ENCODE measurements around the gene CEP112. TPM values are rescaled to one million over a fixed set of nuclear protein-coding genes. Genes with fewer than 3 reads are reported as not detected.

The CEP112 gene
- total and polyA plus RNA-seq, 2 of the 13 experiments (the other 11 are each of a cell fraction or from before 2014, with no cell fraction given) = 1.2 to 3.4 TPM

DNA sequence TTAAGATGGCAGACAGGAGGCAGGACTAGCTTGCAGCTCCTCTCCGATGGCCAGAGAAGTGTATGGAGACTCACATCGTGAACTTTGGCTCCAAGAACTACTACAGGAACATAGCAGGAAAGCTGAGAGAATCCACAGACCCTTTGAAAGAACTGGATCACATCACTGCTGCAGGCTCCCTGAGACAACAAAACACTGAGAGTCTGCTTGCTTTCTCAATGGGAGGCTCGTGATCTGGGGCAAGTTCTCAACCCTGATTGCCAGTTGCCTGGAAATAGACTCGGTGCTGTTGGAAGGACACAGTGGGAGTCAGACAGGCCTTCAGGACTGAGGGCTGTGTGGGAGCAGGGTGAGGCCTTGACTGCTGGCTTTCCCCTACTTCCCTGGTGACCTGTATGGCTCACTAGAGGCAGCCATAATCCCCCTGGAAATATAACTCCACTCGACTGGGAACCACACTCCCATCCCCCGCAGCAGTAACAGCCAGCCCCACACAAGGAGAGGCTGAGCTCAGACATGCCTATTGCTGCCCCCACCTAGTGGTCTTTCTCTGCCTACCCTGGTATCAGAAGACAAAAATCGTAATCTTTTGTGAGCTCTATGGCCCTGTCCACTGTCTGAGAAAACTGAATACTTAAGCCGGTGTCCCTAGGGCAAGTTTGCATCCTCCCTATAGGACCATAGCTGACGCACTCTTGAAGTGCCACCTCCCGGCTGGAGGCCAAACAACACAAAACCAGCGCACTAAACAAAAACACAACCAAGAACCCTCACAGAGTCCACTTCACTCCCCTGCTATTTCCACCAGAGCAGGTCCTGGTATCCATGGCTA lies 238.4 kb downstream of the CEP112 start (continued):
- TF ChIP-seq, protein P1, sequence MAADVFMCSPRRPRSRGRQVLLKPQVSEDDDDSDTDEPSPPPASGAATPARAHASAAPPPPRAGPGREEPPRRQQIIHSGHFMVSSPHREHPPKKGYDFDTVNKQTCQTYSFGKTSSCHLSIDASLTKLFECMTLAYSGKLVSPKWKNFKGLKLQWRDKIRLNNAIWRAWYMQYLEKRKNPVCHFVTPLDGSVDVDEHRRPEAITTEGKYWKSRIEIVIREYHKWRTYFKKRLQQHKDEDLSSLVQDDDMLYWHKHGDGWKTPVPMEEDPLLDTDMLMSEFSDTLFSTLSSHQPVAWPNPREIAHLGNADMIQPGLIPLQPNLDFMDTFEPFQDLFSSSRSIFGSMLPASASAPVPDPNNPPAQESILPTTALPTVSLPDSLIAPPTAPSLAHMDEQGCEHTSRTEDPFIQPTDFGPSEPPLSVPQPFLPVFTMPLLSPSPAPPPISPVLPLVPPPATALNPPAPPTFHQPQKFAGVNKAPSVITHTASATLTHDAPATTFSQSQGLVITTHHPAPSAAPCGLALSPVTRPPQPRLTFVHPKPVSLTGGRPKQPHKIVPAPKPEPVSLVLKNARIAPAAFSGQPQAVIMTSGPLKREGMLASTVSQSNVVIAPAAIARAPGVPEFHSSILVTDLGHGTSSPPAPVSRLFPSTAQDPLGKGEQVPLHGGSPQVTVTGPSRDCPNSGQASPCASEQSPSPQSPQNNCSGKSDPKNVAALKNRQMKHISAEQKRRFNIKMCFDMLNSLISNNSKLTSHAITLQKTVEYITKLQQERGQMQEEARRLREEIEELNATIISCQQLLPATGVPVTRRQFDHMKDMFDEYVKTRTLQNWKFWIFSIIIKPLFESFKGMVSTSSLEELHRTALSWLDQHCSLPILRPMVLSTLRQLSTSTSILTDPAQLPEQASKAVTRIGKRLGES (CRISPR knock-in tag; IDR thresholded peaks at IDR 0.05; ENCODE audit: borderline replicate concordance) = no peak
- 0 out of 2 replicates have a peak, but pooled peaks have one; percentile 39 for TF ChIP-seq SMYD3 (CRISPR knock-in tag; IDR thresholded peaks at IDR 0.05)
- TF ChIP-seq RBAK (CRISPR knock-in tag; IDR thresholded peaks at IDR 0.05) = no peak
- no peak for TF ChIP-seq TGIF2 (CRISPR knock-in tag; IDR thresholded peaks at IDR 0.05)
- TF ChIP-seq ZNF724P (CRISPR knock-in tag; IDR thresholded peaks at IDR 0.05; ENCODE audit: borderline replicate concordance) = no peak
- TF ChIP-seq NR2F6 (IDR thresholded peaks at IDR 0.05) = no peak
- TF ChIP-seq NR2F6 (CRISPR knock-in tag; IDR thresholded peaks at IDR 0.05) = no peak
- no peak for TF ChIP-seq ZSCAN25 (CRISPR knock-in tag; IDR thresholded peaks at IDR 0.05)
- TF ChIP-seq, protein P2, sequence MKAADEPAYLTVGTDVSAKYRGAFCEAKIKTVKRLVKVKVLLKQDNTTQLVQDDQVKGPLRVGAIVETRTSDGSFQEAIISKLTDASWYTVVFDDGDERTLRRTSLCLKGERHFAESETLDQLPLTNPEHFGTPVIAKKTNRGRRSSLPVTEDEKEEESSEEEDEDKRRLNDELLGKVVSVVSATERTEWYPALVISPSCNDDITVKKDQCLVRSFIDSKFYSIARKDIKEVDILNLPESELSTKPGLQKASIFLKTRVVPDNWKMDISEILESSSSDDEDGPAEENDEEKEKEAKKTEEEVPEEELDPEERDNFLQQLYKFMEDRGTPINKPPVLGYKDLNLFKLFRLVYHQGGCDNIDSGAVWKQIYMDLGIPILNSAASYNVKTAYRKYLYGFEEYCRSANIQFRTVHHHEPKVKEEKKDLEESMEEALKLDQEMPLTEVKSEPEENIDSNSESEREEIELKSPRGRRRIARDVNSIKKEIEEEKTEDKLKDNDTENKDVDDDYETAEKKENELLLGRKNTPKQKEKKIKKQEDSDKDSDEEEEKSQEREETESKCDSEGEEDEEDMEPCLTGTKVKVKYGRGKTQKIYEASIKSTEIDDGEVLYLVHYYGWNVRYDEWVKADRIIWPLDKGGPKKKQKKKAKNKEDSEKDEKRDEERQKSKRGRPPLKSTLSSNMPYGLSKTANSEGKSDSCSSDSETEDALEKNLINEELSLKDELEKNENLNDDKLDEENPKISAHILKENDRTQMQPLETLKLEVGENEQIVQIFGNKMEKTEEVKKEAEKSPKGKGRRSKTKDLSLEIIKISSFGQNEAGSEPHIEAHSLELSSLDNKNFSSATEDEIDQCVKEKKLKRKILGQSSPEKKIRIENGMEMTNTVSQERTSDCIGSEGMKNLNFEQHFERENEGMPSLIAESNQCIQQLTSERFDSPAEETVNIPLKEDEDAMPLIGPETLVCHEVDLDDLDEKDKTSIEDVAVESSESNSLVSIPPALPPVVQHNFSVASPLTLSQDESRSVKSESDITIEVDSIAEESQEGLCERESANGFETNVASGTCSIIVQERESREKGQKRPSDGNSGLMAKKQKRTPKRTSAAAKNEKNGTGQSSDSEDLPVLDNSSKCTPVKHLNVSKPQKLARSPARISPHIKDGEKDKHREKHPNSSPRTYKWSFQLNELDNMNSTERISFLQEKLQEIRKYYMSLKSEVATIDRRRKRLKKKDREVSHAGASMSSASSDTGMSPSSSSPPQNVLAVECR (CRISPR knock-in tag; IDR thresholded peaks at IDR 0.05; ENCODE audit: borderline replicate concordance) = peak; percentile 27; the same call in 1 of the 2 replicates
- TF ChIP-seq, protein P3, sequence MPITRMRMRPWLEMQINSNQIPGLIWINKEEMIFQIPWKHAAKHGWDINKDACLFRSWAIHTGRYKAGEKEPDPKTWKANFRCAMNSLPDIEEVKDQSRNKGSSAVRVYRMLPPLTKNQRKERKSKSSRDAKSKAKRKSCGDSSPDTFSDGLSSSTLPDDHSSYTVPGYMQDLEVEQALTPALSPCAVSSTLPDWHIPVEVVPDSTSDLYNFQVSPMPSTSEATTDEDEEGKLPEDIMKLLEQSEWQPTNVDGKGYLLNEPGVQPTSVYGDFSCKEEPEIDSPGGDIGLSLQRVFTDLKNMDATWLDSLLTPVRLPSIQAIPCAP (CRISPR knock-in tag; IDR thresholded peaks at IDR 0.05; ENCODE audit: low read depth) = no peak
- TF ChIP-seq SALL1 (CRISPR knock-in tag; IDR thresholded peaks at IDR 0.05) = peak; percentile 22; the same call in 1 of the 2 replicates
- TF ChIP-seq, protein P4, sequence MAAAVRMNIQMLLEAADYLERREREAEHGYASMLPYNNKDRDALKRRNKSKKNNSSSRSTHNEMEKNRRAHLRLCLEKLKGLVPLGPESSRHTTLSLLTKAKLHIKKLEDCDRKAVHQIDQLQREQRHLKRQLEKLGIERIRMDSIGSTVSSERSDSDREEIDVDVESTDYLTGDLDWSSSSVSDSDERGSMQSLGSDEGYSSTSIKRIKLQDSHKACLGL (CRISPR knock-in tag; IDR thresholded peaks at IDR 0.05) = no peak
- TF ChIP-seq ZNF878 (CRISPR knock-in tag; IDR thresholded peaks at IDR 0.05) = no peak
- TF ChIP-seq, protein P5, sequence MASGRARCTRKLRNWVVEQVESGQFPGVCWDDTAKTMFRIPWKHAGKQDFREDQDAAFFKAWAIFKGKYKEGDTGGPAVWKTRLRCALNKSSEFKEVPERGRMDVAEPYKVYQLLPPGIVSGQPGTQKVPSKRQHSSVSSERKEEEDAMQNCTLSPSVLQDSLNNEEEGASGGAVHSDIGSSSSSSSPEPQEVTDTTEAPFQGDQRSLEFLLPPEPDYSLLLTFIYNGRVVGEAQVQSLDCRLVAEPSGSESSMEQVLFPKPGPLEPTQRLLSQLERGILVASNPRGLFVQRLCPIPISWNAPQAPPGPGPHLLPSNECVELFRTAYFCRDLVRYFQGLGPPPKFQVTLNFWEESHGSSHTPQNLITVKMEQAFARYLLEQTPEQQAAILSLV (CRISPR knock-in tag; IDR thresholded peaks at IDR 0.05; ENCODE audit: borderline replicate concordance) = no peak
- TF ChIP-seq, protein P6, sequence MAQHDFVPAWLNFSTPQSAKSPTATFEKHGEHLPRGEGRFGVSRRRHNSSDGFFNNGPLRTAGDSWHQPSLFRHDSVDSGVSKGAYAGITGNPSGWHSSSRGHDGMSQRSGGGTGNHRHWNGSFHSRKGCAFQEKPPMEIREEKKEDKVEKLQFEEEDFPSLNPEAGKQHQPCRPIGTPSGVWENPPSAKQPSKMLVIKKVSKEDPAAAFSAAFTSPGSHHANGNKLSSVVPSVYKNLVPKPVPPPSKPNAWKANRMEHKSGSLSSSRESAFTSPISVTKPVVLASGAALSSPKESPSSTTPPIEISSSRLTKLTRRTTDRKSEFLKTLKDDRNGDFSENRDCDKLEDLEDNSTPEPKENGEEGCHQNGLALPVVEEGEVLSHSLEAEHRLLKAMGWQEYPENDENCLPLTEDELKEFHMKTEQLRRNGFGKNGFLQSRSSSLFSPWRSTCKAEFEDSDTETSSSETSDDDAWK (CRISPR knock-in tag; IDR thresholded peaks at IDR 0.05) = no peak
- TF ChIP-seq, protein P7, sequence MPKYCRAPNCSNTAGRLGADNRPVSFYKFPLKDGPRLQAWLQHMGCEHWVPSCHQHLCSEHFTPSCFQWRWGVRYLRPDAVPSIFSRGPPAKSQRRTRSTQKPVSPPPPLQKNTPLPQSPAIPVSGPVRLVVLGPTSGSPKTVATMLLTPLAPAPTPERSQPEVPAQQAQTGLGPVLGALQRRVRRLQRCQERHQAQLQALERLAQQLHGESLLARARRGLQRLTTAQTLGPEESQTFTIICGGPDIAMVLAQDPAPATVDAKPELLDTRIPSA (CRISPR knock-in tag; IDR thresholded peaks at IDR 0.05; ENCODE audit: borderline replicate concordance) = no peak
- no peak for TF ChIP-seq CC2D1A (CRISPR knock-in tag; IDR thresholded peaks at IDR 0.05)

All from HepG2 (cell line).